ENCODE results near the gene SYTL3.

Gene SYTL3

DNA sequence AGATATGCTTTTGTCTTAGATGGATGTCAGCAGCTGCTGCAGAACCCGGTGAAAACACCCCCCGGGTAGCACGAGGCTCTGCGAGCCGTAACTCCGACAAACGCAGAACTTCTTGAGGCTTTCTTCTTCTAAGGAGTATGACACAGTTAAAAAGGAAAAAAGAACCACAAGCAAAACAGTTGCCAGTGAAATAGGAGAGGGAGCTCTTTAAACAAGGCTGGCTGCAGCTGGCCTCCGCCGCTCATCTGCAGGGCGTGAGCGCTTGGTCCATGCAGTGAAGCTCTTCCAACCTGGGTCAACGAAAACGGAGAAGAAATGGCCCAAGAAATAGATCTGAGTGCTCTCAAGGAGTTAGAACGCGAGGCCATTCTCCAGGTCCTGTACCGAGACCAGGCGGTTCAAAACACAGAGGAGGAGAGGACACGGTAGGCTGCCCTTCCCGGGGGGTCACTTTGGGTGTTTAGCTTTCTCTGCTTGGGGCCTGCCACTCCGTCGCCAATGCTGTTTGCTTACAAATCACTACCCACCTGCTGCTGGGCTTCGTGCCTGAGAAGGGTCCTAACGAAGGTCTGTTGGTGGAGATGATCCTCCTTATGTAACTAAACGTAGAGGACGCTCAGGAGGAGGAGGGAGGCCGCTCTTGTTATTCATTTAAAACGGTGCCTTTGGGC lies 13.2 kb downstream of the SYTL3 start:
- H3K4me3 ChIP-seq (ENCODE audit: low read length): peak overlapping the region; percentile 2; the same call in 1 of the 2 replicates
- peak; percentile 52 for DNase-seq (ENCODE audit: low read depth)
- TF ChIP-seq, protein P1, sequence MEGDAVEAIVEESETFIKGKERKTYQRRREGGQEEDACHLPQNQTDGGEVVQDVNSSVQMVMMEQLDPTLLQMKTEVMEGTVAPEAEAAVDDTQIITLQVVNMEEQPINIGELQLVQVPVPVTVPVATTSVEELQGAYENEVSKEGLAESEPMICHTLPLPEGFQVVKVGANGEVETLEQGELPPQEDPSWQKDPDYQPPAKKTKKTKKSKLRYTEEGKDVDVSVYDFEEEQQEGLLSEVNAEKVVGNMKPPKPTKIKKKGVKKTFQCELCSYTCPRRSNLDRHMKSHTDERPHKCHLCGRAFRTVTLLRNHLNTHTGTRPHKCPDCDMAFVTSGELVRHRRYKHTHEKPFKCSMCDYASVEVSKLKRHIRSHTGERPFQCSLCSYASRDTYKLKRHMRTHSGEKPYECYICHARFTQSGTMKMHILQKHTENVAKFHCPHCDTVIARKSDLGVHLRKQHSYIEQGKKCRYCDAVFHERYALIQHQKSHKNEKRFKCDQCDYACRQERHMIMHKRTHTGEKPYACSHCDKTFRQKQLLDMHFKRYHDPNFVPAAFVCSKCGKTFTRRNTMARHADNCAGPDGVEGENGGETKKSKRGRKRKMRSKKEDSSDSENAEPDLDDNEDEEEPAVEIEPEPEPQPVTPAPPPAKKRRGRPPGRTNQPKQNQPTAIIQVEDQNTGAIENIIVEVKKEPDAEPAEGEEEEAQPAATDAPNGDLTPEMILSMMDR (conservative IDR thresholded peaks at IDR 0.05; ENCODE audit: low read length): no peak

DNA sequence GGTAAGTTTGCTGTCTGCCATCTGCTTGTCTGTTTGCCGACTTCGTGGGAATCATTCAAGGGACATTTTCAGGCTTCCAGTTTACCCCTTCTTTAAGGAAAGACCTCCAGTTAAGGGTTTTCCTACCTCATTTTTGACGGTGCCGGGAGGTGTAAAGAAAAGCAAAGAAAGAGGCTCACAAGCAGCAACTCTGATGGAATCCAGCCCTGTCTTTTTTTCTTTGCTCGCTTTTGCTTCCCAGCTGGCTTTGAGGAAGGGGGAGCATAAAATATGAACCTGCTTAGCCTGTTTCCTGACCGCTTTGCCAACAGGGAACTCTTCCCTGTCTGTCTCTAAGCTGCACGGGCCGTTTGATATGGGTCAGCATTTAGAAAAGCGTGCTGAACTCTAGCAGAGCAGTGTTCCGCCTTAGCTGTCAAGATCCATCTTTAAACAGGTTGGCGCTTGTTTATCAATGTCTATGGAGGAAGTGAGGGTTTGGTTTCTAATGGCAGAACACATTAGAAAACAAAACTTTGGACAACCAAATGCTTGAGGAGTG lies 13.8 kb downstream of the SYTL3 start:
- TF ChIP-seq, protein P1 (conservative IDR thresholded peaks at IDR 0.05; ENCODE audit: low read length): no peak
- DNase-seq (ENCODE audit: low read depth): no peak

DNA sequence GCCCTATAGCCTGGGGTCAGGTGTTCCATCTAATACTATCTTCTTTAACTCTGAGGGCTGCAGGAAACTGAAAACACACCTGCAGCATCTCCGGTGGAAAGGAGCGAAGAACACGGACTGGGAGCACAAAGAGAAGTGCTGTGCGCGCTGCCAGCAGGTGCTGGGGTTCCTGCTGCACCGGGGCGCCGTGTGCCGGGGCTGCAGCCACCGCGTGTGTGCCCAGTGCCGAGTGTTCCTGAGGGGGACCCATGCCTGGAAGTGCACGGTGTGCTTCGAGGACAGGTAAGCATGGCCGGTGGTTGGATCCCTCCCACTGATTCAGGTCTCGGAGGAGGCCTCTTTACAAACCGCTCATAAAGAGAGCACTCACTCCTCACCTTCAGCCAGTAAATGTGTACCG lies 15.5 kb downstream of the SYTL3 start:
- TF ChIP-seq, protein P1 (conservative IDR thresholded peaks at IDR 0.05; ENCODE audit: low read length): no peak
- H3K4me3 ChIP-seq (ENCODE audit: low read length): no peak overlapping the region
- DNase-seq (ENCODE audit: low read depth): no peak

More for the DNA sequence above, 13.8 kb downstream of the SYTL3 start:
- no peak overlapping the region for H3K4me3 ChIP-seq (ENCODE audit: low read length)

DNA sequence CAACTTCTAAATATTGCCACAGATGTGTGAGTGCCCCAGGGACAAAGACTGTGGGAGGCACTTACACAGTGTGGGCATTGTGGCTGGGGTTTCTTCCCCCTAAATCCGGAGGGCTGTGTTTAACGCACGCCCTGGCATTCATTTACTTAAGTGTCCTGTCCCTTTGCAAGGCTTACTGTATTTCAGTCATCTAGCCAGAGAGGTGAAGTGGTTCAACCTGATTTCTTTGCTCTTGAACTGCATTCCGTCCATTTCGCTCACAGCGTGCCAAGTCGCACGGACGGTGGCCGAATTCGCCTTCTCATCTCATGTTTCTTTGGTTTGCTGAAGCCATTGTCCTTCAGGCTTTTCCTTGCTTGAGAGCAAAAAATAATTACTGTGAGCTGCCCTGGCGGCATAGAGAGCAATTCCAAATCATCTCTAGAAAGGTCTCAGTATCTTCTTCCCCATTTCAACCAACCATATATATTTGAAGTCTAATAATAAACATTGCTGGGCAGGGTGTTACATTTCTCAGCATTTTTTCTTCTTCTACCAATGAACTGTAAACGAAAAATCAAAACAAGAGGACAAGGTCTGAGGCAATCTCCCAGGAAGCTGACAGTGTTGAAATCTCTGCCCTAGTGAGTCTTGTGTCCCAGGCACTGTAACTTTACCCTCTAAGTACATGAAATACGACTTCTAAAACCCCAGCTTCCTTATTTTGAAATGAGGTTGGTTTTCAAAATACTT lies 16.9 kb downstream of the SYTL3 start:
- peak; percentile 93 for DNase-seq (ENCODE audit: low read depth)
- TF ChIP-seq, protein P1 (conservative IDR thresholded peaks at IDR 0.05; ENCODE audit: low read length): no peak
- no peak overlapping the region for H3K4me3 ChIP-seq (ENCODE audit: low read length)

DNA sequence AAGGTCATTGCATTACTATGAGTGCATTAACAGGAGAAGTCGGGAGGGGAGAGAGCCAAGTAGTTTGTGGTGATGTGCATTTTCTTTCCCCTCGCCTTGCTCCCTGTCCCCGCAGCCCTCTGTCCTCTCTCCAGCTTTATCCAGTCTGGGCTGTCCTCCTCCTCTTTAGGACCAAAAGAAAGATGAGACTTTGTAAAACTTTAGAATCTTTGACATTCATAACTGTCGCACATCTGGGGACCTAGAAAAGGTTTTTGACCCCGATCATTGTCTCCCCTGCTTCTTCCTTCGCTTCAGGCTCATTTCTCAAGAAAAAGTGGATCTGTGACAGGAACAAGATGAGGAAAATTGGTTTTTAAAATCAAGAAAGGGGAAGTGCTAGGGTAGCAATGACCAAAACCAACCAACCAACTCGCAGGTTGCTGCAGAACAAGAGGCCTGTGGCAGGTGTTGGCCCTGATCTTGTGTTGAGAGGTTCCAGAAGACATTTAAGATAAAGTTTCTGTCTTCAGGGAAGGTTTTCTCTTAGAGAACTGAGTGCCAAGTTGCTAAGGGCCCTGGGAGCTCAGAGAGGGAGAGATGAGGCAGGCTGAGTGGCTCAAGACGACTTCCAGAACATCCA lies 17.6 kb downstream of the SYTL3 start:
- DNase-seq (ENCODE audit: low read depth): no peak

DNA sequence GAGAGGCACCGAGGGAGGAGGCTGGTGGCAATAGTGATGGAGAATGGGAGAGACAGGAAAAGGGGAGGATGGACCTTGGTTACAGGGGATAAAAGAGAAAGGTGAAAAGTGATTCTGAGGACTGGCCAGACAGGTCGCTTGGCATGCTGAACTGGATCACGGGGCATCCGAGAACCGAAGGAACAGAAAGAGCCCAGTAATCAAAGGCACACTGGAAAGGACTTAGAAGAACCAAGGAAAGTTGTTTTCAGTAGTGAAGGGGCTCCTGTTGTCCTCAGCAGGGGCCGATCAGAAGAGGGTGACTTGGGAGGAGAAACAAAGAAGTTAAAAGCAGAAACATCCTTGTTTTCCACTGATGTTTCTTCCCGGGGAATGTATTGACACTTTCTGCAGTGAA lies 18.9 kb downstream of the SYTL3 start:
- TF ChIP-seq, protein P1 (conservative IDR thresholded peaks at IDR 0.05; ENCODE audit: low read length): no peak
- no peak overlapping the region for H3K4me3 ChIP-seq (ENCODE audit: low read length)
- no peak for DNase-seq (ENCODE audit: low read depth)

More for the DNA sequence above, 17.6 kb downstream of the SYTL3 start:
- TF ChIP-seq, protein P1 (conservative IDR thresholded peaks at IDR 0.05; ENCODE audit: low read length): no peak
- H3K4me3 ChIP-seq (ENCODE audit: low read length): no peak overlapping the region

Data from AG10803 (cell line).